HG03439 (cell line): ENCODE data around the gene ADARB2.
"Not testable (repeated sequence)": the region's sequence is repeated elsewhere in the genome, so short reads cannot be mapped to it uniquely, and the experiment has no call there.

ENCODE experiments used
- ATAC-seq: cut with Tn5 transposase; IDR thresholded peaks from one replicate; pipeline ENCODE4 v1.9.1; 2021; ENCODE audit warnings: mild to moderate bottlenecking, moderate library complexity; ENCODE audit not compliant: unreplicated experiment

ADARB2 gene

DNA sequence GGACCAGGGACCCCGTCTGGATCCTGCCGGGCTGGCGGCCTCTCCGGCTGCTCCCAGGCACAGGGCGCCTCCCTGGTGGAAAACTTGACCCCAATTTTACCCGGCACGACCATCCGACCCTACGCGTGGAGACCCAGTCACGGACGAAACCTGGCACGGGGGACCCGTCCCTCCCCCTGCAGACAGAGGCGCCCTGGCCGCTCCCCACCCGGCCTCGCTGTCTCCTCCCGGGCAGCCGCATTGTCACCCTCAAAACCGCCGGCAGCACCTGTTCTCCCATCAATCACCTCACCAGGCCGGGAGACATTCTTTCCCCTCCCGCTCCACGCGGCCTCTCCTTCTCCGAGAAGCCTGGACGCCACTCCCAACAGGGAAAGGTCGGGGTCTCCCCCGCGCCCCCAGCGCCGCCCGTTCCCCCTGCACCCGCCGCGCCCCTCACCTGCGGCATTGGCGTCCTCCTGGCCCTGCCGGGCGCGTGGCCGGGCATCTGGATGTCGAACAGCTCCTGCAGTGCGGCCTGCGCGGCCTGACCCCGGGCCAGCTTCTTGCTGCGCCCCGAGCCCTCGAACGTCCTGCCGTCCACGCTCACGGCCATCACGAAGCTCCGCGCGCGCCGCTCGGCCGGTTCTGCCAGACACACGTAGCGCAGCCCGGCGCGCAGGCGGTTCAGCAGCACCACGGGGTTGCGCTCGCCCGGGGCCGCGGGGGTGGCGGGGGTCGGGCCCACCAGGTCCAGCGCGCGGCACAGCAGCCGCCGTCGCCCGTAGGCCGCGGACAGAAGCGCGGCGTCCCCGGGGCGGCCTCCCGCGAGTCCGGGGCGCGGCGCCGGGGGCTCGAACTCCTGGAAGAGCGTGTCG lies 374.5 kb downstream of the ADARB2 start:
- ATAC-seq: no peak

DNA sequence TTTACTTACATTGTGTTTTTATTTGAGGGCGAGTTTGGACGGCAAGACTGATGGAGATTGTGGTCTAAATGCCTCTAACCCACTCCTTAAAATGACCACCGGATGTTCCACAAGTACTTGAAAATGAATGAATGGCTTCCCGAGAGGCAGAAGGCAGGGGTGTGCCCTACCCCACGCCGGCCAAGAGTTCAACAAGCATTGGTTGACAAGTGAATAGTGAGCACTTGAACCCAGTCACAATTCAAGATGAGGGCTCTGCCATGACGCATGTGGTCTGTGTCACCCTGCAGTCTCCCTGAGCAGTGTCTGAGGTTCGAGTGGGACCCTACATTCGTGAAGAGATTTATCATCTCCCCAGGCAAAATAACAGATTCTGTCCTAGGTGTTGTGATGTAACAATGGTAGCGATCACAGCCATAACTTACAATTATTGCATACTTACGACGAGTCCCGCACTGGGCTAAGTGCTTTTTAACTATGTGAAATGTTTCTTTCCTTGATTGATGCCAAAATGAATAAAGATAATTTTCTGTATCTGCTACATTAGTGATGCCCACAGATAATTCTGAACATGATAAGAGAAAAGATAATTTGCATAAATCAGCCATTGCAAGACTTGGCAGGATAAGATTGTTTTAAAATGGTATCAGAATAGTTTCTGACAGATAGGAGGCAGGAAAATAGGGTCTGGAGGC lies 375.8 kb downstream of the ADARB2 start:
- ATAC-seq: no peak

DNA sequence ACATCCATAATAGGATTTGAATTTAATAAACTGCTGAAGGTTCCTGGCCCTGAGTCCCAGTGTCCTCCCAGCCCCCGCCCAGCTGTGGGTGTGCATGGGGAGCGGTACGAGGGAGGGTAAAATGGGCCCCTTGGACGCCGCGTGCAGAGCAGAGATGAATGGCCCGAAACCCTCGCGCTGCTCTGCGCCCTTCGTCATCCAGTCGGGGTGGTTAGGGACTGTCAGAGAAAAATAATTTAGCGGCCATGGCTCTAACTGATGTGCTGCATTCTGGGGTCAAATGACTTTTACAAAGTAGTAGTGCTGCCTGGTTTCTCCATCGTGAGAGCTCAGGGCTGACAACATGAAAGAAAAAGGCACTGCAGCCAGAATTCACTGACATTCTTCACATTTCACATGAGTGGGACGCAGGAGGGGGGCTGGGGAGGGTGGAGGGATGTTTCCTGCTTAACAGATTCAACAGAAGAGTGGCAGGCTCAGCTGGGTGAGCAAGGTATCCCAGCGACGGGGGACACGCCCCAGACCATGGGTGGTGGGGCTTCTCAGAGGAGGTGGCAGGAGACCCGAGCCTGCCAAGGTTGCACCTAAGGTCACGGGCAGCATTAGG lies 376.7 kb downstream of the ADARB2 start:
- no peak for ATAC-seq

DNA sequence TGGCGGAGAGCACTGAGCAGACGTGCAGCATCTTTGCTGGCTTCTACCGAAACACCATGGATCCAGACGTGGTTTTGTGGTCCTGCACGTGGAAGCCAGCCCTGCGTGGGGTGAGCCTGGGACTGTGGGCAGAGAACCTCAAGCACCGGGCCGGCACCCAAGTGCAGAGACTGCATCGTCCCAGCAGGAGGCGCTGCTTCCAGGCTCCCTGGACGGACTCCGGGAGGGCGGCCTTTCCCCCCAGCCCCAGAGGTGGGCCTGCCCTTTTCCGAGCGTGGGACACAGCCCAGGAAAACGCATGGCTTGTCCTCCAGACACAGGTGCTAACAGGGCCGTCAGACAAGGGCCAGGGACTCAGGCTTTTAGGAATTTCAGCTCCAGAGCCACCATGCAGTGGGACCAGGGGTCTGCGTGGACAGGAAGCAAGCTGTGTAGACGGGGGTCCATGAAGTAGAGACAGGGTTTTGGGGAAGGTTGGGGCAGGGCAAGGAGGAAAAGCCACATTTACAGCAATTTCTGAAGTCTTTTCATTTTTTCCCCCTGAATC lies 377.2 kb downstream of the ADARB2 start:
- ATAC-seq: no peak

DNA sequence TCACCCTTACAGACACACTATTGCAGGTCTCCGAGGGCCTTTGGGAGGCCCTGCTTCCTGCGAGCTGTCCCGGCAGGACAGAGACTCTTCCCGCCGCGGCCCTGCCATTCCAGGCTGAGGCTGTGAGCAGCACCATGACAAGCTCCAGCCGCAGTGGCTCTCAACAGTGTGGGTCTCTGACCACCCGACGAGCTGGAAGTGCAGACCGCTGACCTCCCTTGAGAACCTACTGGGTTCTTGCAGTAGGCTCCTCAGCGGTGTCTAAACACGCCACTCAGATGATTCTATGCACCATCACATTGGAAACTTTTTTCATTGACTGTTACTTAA lies 377.7 kb downstream of the ADARB2 start:
- no peak for ATAC-seq

DNA sequence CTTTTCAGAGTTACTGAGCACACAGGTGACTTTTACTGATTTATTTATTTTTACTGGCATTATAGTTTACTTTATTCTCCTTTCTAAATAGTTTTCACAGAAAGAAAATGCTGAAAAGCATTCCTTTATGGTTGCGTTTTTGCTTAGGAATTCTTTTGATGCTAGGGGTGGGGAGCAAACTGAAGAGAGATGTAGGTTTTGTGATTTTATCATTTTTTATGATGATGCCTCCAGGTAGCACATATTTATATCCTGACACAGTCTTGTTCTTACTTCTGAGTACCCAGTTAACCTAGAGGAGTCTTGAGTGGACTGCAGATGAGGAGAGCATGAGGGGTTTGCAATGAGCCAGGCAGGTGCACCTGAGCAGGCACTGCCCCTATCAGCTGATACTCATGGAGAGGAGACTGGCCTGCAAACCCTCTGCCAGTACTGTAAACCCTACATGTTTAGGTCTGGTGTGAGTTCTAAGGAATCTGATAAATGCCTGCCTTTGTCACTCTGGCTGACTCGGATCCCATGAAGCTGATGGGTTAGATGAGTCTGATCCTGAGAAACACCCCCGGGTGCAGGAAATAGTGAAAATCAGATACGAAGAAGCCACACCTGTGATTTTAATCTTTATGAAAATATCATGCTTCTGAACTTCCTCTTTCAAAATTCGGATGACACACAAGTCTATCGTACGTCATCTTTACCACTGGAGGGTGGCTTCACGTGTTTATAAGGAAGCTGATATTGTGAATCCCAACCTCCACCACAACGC lies 378.3 kb downstream of the ADARB2 start:
- no peak for ATAC-seq

DNA sequence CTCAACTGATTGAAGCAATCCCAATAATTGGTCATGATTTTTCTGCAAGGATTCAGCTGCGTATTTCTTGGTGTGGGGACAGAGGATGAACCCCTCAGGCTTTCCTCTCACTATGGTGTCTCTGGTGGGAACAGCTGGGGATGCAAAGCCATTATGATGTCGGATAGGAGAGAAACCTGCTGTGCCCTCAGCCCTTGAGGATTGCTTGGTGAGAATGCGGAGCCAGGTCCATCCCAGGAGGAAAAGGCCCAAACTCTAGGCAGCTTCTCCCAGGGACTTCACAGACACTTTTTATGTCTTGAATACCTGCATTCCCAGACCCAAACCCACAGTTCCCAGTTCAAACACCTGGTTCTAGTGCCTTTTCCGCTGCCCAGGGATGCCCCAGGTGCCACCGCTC lies 379.2 kb downstream of the ADARB2 start:
- no peak for ATAC-seq

DNA sequence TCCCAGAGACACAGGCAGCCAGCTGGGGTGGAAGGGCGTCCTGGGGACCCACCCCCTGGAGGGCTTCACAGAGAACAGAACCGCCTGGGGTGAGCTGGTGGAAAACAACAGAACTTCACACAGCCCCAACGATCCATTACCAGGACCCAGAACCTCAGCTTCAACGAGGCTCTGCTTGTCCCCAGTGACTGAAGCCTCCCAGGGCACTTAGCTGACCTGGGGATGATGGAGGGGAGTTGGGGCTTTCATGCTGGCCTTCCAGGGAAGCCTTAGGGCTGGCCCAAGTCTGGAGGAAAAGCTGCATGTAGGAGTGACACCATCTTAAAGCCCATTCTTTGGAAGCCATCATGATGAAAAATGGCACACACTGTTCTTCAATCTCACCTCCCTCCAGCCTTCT lies 381.0 kb downstream of the ADARB2 start:
- ATAC-seq: no peak

DNA sequence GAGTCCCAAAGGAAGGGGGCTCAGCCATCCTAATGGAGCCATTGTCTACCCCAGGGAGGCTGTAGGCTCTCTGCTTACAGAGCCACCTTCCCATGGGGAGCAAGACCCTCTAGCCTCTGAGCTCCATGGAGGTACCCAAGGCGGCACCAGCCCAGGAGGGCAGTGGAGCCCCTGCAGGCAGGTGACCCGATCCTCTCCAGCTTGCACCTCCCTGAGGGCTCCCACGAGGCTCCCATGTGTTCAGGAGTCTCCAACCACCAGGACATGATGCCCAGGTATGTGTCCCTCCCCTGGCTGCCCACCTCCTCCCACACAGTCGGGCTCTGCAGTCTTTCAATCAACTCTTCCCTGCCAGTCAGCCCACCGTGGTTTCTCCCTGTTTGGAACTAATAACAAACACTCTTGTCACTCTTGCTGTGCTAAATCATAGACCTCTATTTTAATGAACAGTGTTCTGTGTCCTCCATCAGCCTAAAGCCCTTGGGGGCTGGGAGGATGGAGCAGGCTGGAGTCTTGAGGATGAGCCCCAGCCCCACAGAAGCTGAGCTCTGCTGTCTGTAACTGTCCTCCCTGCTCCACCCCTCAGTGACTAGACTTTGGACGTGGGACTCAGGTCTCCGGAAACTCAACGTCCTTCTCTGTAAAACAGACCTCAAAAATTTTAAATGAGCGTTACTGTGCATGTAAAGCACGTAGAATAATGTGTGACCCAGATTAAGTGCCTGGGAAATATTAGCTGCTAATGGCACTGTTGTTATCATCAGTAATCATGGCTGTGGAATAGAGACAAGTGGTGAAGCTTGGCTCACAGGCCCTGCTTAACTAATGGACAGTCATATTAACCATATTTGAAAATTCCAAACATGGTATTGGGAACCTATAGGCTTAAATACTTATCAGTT lies 382.3 kb downstream of the ADARB2 start:
- ATAC-seq: no peak

DNA sequence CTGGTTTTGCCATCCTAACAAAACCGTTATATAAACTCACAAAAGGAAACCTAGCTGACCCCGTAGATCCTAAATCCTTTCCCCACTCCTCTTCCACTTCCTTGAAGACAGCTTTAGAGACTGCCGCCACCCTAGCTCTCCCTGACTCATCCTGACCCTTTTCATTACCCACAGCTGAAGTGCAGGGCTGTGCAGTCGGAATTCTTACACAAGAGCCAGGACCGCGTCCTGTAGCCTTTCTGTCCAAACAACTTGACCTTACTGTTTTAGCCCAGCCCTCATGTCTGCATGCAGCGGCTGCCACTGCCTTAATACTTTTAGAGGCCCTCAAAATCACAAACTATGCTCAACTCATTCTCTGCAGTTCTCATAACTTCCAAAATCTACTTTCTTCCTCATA lies 385.0 kb downstream of the ADARB2 start:
- not testable (repeated sequence) for ATAC-seq

DNA sequence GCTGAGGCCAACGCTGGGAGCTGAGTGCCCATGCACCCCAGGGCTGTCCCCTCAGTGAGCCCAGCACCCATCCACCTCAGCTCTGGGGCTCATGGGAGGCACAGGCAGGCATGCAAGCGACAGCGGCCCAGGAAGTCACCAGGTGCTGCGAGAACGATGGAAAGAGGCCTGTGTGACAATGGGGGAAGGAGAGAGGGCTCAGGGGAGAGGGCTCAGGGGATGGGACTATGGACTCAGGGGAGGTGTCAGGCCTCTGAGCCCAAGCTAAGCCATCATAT lies 388.6 kb downstream of the ADARB2 start:
- no peak for ATAC-seq

DNA sequence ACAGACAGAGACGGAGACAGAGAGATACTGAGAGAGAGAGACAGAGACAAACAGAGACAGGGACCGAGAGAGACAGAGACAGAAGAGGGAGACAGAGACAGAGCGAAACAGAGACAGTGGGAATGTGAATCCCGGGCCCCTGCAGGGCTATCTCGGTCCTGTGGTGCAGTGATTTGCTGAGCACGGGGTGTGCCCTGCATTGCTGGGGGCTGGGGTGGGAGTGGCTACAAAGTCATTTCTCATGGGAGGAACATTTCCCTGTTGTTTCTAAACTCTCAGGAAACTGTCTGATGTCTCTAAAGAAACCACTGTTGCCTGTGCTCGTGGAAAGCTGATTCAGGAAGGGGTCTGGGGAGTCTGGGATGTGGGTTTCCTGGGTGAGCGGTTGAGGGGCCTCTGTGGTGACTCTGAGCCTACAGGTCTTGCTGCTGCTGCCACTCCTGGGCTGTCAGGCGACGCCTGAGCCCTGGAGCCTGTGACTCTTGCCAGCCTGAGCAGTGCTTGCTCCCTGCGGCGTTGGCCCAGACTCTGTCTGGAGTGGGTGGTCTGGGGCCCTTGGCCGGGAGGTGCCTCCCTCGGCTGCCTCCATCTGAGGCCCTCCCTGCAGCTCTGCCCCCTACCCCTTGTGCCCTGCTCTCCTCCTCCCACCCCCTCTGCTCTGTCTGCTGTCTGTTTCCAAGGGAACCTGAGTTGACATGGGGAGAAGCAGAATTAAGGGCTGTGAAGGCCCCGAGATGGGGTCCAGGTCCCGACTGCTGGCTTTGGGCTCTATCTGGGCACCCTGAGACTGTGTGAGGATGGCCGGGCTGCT lies 389.2 kb downstream of the ADARB2 start:
- no peak for ATAC-seq

DNA sequence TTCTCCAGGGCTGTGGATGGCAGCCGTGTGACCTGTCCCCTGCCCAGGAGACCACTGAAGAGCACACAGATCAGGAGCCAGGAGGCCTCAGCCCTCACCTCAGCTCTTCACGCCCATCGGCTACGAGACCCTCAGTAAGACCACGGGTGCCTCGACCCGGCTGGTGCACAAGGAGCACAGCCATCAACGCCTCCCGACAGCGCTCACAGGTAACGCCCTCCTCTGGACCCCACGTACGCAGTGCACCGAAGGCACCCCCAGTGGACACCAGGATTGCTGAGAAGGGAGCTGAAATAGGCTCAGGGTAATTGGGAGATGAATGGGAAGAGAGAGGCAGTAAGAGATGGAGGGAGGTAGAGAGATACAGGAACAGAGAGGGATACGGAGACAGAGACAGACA lies 389.8 kb downstream of the ADARB2 start:
- ATAC-seq: no peak

DNA sequence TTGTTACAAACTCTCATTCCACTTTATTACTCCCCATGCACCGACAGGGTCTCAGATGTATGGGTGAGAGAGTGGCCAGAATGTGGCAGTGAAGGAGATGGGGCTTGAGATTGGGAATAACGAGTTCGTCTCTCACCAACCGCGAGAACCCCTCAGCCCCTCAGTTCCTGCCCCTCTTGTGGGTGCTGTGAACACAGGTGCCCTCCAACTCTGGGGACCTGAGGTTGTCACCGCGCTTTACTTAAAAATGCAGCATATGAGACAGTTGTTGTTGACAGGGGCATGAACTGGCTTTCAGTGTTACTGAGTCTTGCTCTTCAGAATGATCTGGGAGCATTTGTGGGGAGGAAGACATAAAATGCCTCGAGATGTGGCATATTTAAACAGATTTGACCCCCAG lies 391.1 kb downstream of the ADARB2 start:
- no peak for ATAC-seq

DNA sequence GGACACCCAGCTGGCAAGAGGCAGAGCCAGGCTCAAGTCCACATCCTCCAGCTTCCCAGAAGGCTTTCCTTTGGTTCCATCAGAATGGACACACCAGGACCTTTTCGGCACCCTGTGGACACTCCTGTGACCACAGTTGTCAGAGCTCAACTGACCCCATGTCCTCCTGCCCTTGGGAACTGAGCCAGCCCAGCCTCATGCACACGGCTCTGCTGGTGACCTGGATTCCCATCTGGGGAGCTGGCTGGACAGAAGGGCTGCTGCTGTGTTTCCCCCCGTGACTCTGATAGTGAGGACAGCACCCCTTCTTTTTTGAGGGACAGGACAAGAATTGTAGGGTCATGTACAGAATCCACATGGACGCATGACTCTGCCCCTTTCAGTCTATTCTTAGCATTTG lies 392.0 kb downstream of the ADARB2 start:
- ATAC-seq: no peak

DNA sequence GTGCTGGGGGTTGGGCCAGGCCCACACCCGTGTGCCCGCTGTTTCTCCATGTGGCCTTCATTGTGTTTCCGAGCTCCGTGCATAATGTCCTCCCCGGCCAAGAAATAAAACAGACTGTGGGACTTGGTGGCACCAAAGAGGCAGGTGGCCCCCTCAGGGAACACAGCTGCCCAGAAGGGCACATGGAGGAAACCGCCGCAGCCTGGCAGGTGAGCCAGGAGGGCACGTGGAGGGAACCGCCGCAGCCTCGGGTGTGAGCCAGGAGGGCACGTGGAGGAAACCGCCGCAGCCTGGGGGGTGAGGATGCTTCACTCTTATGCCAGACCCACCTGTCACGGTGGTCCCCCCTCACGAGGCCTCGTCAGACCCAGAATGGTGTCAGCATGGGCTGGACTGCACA lies 392.5 kb downstream of the ADARB2 start:
- no peak for ATAC-seq

DNA sequence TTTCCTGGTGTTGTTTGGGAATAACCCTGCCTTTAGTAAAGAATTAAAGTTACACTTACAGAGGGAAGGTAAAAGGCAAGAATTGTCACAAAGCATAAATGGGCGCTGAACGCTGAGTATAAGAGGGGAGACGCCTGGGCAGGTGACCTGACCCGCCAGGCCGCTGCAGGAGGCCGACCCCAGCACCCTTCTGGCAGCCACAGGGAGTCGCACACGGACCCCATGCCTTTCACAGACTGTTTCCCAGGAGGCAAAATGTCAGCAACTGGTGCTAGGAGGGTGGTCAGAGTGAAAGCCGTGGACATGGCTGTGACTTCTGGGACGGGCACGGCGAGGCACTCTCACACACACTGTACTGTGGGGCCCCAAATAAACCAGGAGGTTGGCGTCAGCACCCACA lies 392.9 kb downstream of the ADARB2 start:
- no peak for ATAC-seq

DNA sequence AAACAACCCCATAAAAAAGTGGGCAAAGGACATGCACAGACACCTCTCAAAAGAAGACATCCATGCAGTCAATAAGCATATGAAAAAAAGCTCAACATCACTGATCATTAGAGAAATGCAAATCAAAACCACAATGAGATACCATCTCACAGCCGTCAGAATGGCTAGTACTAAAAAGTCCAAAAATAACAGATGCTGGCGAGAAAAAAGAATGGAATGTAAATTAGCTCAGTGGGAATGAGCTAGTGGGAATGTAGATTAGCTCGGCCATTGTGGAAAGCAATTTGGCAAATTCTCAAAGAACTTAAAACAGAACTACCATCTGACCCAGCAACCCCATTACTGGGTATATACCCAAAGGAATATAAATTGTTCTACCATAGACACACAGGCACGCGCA lies 394.1 kb downstream of the ADARB2 start:
- ATAC-seq: no peak

DNA sequence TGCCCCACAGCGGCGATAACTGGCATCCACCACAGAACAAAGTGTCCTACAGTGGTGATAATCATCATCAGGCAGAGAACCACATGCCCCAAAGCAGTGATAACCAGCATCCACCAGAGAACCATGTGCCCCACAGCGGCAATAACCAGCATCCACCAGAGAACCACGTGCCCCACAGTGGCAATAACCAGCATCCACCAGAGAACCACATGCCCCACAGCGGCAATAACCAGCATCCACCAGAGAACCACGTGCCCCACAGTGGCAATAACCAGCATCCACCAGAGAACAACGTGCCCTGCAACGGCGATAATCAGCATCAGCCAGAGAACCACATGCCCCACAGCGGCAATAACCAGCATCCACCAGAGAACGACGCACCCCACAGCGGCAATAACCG lies 396.3 kb downstream of the ADARB2 start:
- ATAC-seq: not testable (repeated sequence)

DNA sequence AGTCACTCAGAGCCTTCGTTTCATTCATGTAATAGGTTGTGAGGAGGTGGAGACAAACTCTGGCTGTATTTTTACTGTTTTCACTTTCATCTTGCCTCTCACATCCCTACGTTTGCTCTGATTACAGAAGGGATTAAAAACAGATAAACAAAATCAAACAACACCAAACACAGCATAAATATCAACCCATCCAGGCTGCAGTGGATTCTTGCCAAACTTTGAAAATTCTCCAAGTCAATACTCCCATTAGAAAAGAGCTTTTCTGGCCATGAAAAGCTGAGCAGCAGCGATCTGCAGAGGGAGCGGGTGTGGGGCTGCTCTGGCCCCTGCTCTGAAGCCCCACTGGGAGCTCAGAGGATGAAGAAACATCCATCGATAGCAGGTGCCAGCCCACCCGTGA lies 397.9 kb downstream of the ADARB2 start:
- ATAC-seq: no peak
